ENCODE data around the gene UBE2R2. TPM values are rescaled to one million over a fixed set of nuclear protein-coding genes. Genes with fewer than 3 reads are reported as not detected.

The UBE2R2 gene
- total and polyA plus RNA-seq, 7 experiments from 2014 or later, result 16.9 to 40.8 (median 28.6) TPM

DNA sequence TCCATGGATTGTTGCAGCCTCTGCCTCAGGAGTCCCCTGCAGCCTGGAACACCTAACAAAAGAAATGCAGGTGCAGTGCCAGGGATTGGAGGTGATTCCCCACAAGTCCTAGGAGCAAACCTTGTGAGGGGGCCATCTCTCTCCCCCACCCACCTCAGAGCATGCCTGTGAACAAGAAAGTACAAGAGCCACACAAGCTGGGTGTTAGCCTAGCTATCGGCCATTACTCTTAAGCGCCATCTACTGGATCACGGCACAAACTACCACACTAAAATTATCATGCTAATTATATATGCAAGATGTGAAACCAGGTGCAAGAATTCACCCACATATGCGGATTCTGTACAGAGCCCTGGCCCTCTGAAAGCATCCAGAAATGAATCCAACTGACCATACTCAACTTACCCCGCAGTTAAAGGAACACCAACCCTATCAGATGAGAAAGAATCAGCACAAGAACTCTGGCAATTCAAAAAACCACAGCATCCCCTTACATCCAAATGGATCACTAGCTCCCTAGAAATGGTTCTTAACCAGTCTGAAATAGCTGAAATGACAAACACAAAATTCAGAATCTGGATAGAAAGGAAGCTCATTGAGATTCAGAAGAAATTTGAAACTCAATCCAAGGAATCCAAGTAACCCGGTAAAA is 38.1 kb upstream of the UBE2R2 start:
- H3K4me3 Mint-ChIP-seq, result no peak overlapping the region
- no peaks in the 10 kb centered on the region for H3K36me3 Mint-ChIP-seq
- CTCF ChIA-PET, result interaction anchor here (0.7 to 1.6 kb wide), 3 partner anchors 9 to 155 kb away, joined by 3 to 7 read pairs (median 3); no protein-coding TSS in a partner anchor
- H3K4me3 ChIP-seq (ENCODE audit: low read length), result no peak overlapping the region
- POLR2A ChIA-PET, result no interaction called here
- H3K27me3 Mint-ChIP-seq, result peaks cover under 1 to 34% (median 5%) of the 10 kb centered on the region in 5 donors
- H3K27me3 ChIP-seq (ENCODE audit: control insufficient read depth in 2 of 2, insufficient read depth in 2 of 2, low read length in 2 of 2), result no peaks in the 10 kb centered on the region
- no peaks in the 10 kb centered on the region for H3K9me3 ChIP-seq (ENCODE audit: control insufficient read depth in 2 of 3, low read length in 3 of 3)
- H3K9me3 Mint-ChIP-seq, result peaks cover 0 to 3% (median 0%) of the 10 kb centered on the region in 11 donors
- DNase-seq, result peak; percentile 11 to 61 (median 49)
- H3K27ac ChIP-seq (ENCODE audit: low read depth, low read length), result no peak overlapping the region
- no peaks in the 10 kb centered on the region for H3K4me1 ChIP-seq (ENCODE audit: control insufficient read depth in 2 of 2, insufficient read depth in 2 of 2, low read length in 2 of 2)
- no peak overlapping the region for H3K27ac Mint-ChIP-seq
- peaks cover 0 to 7% (median 0%) of the 10 kb centered on the region in 7 donors for H3K4me1 Mint-ChIP-seq
- intact Hi-C loops (cut with micrococcal nuclease), result loop anchor here (1.0 to 2.0 kb wide), 3 partner anchors 41 to 162 kb away; no protein-coding TSS in a partner anchor
- ATAC-seq, result peak; percentile 87
- H3K36me3 ChIP-seq (ENCODE audit: control insufficient read depth in 2 of 3, insufficient read depth in 3 of 3, low read length in 3 of 3), result no peaks in the 10 kb centered on the region

- Histone ChIP-seq H3K4me3 (ENCODE audit: low read length) (no peak overlapping the region), H3K36me3 (ENCODE audit: control insufficient read depth in 2 of 3, insufficient read depth in 3 of 3, low read length in 3 of 3) (no peaks in the 10 kb centered on the region), H3K4me1 (ENCODE audit: control insufficient read depth in 2 of 2, insufficient read depth in 2 of 2, low read length in 2 of 2) (no peaks in the 10 kb centered on the region), H3K27me3 (ENCODE audit: control insufficient read depth in 2 of 2, insufficient read depth in 2 of 2, low read length in 2 of 2) (no peaks in the 10 kb centered on the region), H3K27ac (ENCODE audit: low read depth, low read length) (no peak overlapping the region), H3K9me3 (ENCODE audit: control insufficient read depth in 2 of 3, low read length in 3 of 3) (no peaks in the 10 kb centered on the region)
- Mint-ChIP-seq H3K36me3 (no peaks in the 10 kb centered on the region), H3K9me3 (peaks cover 0 to 3% (median 0%) of the 10 kb centered on the region in 11 donors), H3K27ac (no peak overlapping the region), H3K4me1 (peaks cover 0 to 7% (median 0%) of the 10 kb centered on the region in 7 donors), H3K27me3 (peaks cover 3 to 35% (median 5%) of the 10 kb centered on the region in 5 donors), H3K4me3 (no peak overlapping the region)
- intact Hi-C loops (cut with micrococcal nuclease), result loop anchor here in 1 of 2 donors (5.0 kb wide), 1 partner anchor 158 kb away; no protein-coding TSS in a partner anchor
- CTCF ChIA-PET, result no interaction called here
- no peak for DNase-seq
- ATAC-seq, result no peak
- POLR2A ChIA-PET, result no interaction called here
Observed at GRCh38 chr9:33780276-33780675, 36.7 kb upstream of the UBE2R2 start.

GRCh38 chr9:33781736-33782135 is 35.2 kb upstream of the UBE2R2 start:
- Histone ChIP-seq H3K4me1 (ENCODE audit: control insufficient read depth in 2 of 2, insufficient read depth in 2 of 2, low read length in 2 of 2) (no peaks in the 10 kb centered on the region), H3K36me3 (ENCODE audit: control insufficient read depth in 2 of 3, insufficient read depth in 3 of 3, low read length in 3 of 3) (no peaks in the 10 kb centered on the region), H3K27me3 (ENCODE audit: control insufficient read depth in 2 of 2, insufficient read depth in 2 of 2, low read length in 2 of 2) (no peaks in the 10 kb centered on the region), H3K4me3 (ENCODE audit: low read length) (no peak overlapping the region), H3K27ac (ENCODE audit: low read depth, low read length) (no peak overlapping the region), H3K9me3 (ENCODE audit: control insufficient read depth in 2 of 3, low read length in 3 of 3) (no peaks in the 10 kb centered on the region)
- intact Hi-C loops (cut with micrococcal nuclease), result loop anchor here in 1 of 2 donors (5.0 kb wide), 1 partner anchor 159 kb away; no protein-coding TSS in a partner anchor
- ChIA-PET POLR2A (no interaction called here), CTCF (no interaction called here)
- Mint-ChIP-seq H3K27ac (no peak overlapping the region), H3K4me3 (no peak overlapping the region), H3K4me1 (peaks cover 0 to 5% (median 0%) of the 10 kb centered on the region in 7 donors), H3K36me3 (no peaks in the 10 kb centered on the region), H3K9me3 (peaks cover 0 to 3% (median 0%) of the 10 kb centered on the region in 11 donors), H3K27me3 (peaks cover 3 to 39% (median 5%) of the 10 kb centered on the region in 5 donors)
- ATAC-seq (no peak), DNase-seq (no peak)

DNA sequence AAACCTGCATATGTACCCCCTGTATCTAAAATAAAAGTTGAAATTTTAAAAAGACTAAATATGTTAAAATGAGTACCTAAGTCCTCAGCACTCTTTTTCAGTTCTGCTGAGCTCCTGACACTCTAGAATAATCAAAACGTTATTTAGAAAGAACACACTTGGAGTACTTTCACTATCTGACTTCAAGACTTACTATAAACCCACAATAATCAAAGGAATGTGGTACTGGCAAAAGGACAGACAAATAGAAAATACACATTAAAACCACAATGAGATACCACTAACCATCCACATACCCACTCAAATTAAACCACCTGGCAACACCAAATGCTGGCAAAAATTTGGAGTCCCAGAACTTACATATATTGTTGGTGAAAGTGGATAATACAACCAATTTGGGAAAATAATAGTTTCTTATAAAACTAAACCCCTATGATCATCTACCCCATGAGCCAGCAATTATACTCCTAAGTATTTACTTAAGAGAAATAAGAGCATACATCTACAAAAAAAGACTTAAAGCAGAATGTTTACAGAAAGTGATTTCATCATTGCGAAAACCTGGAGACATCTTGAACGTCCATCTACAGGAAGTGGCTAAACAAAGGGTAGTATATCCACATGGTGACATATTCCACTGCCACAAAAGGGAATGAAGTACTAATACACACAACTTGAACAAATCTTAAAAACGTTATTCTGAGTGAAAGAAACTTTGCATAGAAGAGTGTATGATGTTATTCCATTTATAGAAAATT is 34.4 kb upstream of the UBE2R2 start:
- Histone ChIP-seq H3K9me3 (ENCODE audit: control insufficient read depth in 2 of 3, low read length in 3 of 3) (no peaks in the 10 kb centered on the region), H3K4me3 (ENCODE audit: low read length) (no peak overlapping the region), H3K27me3 (ENCODE audit: control insufficient read depth in 2 of 2, insufficient read depth in 2 of 2, low read length in 2 of 2) (no peaks in the 10 kb centered on the region), H3K4me1 (ENCODE audit: control insufficient read depth in 2 of 2, insufficient read depth in 2 of 2, low read length in 2 of 2) (no peaks in the 10 kb centered on the region), H3K27ac (ENCODE audit: low read depth, low read length) (no peak overlapping the region), H3K36me3 (ENCODE audit: control insufficient read depth in 2 of 3, insufficient read depth in 3 of 3, low read length in 3 of 3) (no peaks in the 10 kb centered on the region)
- peaks cover 0 to 3% (median 0%) of the 10 kb centered on the region in 11 donors for H3K9me3 Mint-ChIP-seq
- no peak for DNase-seq
- peaks cover 0 to 5% (median 0%) of the 10 kb centered on the region in 7 donors for H3K4me1 Mint-ChIP-seq
- peaks cover 3 to 40% (median 5%) of the 10 kb centered on the region in 5 donors for H3K27me3 Mint-ChIP-seq
- POLR2A ChIA-PET, result no interaction called here
- intact Hi-C loops (cut with micrococcal nuclease), result loop anchor here in 1 of 2 donors (5.0 kb wide), 1 partner anchor 160 kb away; no protein-coding TSS in a partner anchor
- CTCF ChIA-PET, result no interaction called here
- no peak overlapping the region for H3K4me3 Mint-ChIP-seq
- H3K27ac Mint-ChIP-seq, result no peak overlapping the region
- no peak for ATAC-seq
- H3K36me3 Mint-ChIP-seq, result no peaks in the 10 kb centered on the region

DNA sequence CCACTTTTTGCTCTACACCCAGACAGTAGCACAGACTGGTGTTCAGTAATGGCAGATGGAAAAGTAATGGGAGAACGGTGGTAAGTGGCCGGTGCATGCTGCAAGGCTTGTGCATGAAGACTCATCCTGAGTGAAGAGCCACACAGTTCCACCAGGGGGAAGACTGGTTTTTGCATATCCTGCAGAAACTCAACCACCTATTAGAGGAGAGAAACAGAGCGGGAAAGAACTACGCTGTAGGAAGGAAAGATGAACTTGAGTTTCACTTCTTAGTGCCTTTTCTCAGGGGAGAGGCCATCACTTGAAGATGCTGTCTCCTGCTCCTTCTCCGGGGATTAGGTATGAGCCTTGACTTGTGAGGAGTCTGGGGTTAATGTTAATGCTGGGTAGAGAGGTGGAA is 31.0 kb upstream of the UBE2R2 start:
- POLR2A ChIA-PET, result no interaction called here
- H3K27ac ChIP-seq (ENCODE audit: low read depth, low read length), result no peak overlapping the region
- intact Hi-C loops (cut with micrococcal nuclease), result no loop called here
- H3K9me3 ChIP-seq (ENCODE audit: control insufficient read depth in 2 of 3, low read length in 3 of 3), result no peaks in the 10 kb centered on the region
- Mint-ChIP-seq H3K9me3 (peaks cover 0 to 3% (median 0%) of the 10 kb centered on the region in 11 donors), H3K4me3 (no peak overlapping the region), H3K36me3 (no peaks in the 10 kb centered on the region), H3K27ac (no peak overlapping the region), H3K4me1 (peaks cover 0 to 3% (median 0%) of the 10 kb centered on the region in 7 donors), H3K27me3 (peaks cover 0 to 37% (median 6%) of the 10 kb centered on the region in 5 donors)
- no peaks in the 10 kb centered on the region for H3K4me1 ChIP-seq (ENCODE audit: control insufficient read depth in 2 of 2, insufficient read depth in 2 of 2, low read length in 2 of 2)
- CTCF ChIA-PET, result no interaction called here
- no peaks in the 10 kb centered on the region for H3K36me3 ChIP-seq (ENCODE audit: control insufficient read depth in 2 of 3, insufficient read depth in 3 of 3, low read length in 3 of 3)
- ATAC-seq (no peak), DNase-seq (no peak)
- H3K4me3 ChIP-seq (ENCODE audit: low read length), result no peak overlapping the region
- H3K27me3 ChIP-seq (ENCODE audit: control insufficient read depth in 2 of 2, insufficient read depth in 2 of 2, low read length in 2 of 2), result no peaks in the 10 kb centered on the region

GRCh38 chr9:33786681-33787080 is 30.3 kb upstream of the UBE2R2 start:
- Mint-ChIP-seq H3K4me3 (no peak overlapping the region), H3K9me3 (peaks cover 0 to 3% (median 0%) of the 10 kb centered on the region in 11 donors), H3K27ac (no peak overlapping the region), H3K27me3 (peaks cover 0 to 40% (median 10%) of the 10 kb centered on the region in 5 donors), H3K36me3 (no peaks in the 10 kb centered on the region), H3K4me1 (peaks cover 0 to 3% (median 0%) of the 10 kb centered on the region in 7 donors)
- H3K27ac ChIP-seq (ENCODE audit: low read depth, low read length), result no peak overlapping the region
- intact Hi-C loops (cut with micrococcal nuclease), result no loop called here
- CTCF ChIA-PET, result interaction anchor here (1.7 kb wide), 1 partner anchor 27 kb away, joined by 4 read pairs; no protein-coding TSS in a partner anchor
- H3K27me3 ChIP-seq (ENCODE audit: control insufficient read depth in 2 of 2, insufficient read depth in 2 of 2, low read length in 2 of 2), result no peaks in the 10 kb centered on the region
- H3K9me3 ChIP-seq (ENCODE audit: control insufficient read depth in 2 of 3, low read length in 3 of 3), result no peaks in the 10 kb centered on the region
- no peak for ATAC-seq
- DNase-seq, result no peak
- H3K4me1 ChIP-seq (ENCODE audit: control insufficient read depth in 2 of 2, insufficient read depth in 2 of 2, low read length in 2 of 2), result no peaks in the 10 kb centered on the region
- H3K36me3 ChIP-seq (ENCODE audit: control insufficient read depth in 2 of 3, insufficient read depth in 3 of 3, low read length in 3 of 3), result no peaks in the 10 kb centered on the region
- H3K4me3 ChIP-seq (ENCODE audit: low read length), result no peak overlapping the region
- POLR2A ChIA-PET, result no interaction called here
